ENCODE measurements around the gene NUAK1. TPM values are rescaled to one million over a fixed set of nuclear protein-coding genes. Genes with fewer than 3 reads are reported as not detected.

NUAK1 gene
- total RNA-seq, 1 experiment from 2014 or later, result 50.3 TPM

DNA sequence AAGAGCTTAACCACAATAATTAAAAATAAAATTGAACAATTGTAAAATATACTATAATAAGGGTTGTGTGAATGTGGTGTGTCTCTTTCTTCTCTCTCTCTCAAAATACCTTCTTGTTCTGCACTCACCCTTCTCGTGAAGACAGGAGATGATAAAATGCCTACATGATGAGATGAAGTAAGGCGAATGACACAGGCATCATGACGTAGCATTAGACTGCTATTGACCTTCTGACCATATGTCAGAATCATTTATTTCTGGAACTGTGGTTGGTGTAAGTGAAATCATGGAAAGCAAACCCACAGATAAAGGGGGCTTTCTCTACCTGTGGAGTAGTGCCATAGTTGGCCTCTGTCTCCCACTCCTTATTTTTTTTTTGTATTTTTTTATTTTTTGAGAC is 37.8 kb upstream of the NUAK1 start:
- no peak overlapping the region for H3K27ac ChIP-seq (ENCODE audit: low read length)
- peaks cover 3% of the 10 kb centered on the region for H3K27me3 ChIP-seq (ENCODE audit: control insufficient read depth, insufficient read depth, low read length)
- no peaks in the 10 kb centered on the region for H3K36me3 ChIP-seq (ENCODE audit: control insufficient read depth, insufficient read depth, low read length)
- in situ Hi-C loops (cut with HindIII; ENCODE audit: low pct_unique_long_range_greater_than_20kb, low sequenced_read_pairs) (no loop called here), intact Hi-C loops (cut with micrococcal nuclease; ENCODE audit: unreplicated experiment) (no loop called here)
- ATAC-seq (no peak), DNase-seq (ENCODE audit: low read depth, low spot score) (no peak)
- no TSS peak for BruUV-seq (replicated peaks)
- ChIA-PET CTCF (no interaction called here), POLR2A (no interaction called here)
- no peak overlapping the region for H3K4me3 ChIP-seq (ENCODE audit: low read depth in 2 of 2, low read length in 2 of 2)
- TF ChIP-seq, protein P1, sequence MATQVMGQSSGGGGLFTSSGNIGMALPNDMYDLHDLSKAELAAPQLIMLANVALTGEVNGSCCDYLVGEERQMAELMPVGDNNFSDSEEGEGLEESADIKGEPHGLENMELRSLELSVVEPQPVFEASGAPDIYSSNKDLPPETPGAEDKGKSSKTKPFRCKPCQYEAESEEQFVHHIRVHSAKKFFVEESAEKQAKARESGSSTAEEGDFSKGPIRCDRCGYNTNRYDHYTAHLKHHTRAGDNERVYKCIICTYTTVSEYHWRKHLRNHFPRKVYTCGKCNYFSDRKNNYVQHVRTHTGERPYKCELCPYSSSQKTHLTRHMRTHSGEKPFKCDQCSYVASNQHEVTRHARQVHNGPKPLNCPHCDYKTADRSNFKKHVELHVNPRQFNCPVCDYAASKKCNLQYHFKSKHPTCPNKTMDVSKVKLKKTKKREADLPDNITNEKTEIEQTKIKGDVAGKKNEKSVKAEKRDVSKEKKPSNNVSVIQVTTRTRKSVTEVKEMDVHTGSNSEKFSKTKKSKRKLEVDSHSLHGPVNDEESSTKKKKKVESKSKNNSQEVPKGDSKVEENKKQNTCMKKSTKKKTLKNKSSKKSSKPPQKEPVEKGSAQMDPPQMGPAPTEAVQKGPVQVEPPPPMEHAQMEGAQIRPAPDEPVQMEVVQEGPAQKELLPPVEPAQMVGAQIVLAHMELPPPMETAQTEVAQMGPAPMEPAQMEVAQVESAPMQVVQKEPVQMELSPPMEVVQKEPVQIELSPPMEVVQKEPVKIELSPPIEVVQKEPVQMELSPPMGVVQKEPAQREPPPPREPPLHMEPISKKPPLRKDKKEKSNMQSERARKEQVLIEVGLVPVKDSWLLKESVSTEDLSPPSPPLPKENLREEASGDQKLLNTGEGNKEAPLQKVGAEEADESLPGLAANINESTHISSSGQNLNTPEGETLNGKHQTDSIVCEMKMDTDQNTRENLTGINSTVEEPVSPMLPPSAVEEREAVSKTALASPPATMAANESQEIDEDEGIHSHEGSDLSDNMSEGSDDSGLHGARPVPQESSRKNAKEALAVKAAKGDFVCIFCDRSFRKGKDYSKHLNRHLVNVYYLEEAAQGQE (IDR thresholded peaks at IDR 0.05; ENCODE audit: insufficient read depth in 1 of 2, low read depth in 2 of 2, low read length in 1 of 2), result no peak
- TF ChIP-seq, protein P2, sequence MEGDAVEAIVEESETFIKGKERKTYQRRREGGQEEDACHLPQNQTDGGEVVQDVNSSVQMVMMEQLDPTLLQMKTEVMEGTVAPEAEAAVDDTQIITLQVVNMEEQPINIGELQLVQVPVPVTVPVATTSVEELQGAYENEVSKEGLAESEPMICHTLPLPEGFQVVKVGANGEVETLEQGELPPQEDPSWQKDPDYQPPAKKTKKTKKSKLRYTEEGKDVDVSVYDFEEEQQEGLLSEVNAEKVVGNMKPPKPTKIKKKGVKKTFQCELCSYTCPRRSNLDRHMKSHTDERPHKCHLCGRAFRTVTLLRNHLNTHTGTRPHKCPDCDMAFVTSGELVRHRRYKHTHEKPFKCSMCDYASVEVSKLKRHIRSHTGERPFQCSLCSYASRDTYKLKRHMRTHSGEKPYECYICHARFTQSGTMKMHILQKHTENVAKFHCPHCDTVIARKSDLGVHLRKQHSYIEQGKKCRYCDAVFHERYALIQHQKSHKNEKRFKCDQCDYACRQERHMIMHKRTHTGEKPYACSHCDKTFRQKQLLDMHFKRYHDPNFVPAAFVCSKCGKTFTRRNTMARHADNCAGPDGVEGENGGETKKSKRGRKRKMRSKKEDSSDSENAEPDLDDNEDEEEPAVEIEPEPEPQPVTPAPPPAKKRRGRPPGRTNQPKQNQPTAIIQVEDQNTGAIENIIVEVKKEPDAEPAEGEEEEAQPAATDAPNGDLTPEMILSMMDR (IDR thresholded peaks at IDR 0.05), result no peak
- no peak for TF ChIP-seq SIN3A (IDR thresholded peaks at IDR 0.05; ENCODE audit: borderline replicate concordance, insufficient read depth, low read depth, low read length)
- no peak for TF ChIP-seq TCF7L2 (IDR thresholded peaks at IDR 0.05; ENCODE audit: low read depth, low read length)
- no peak for TF ChIP-seq POLR2AphosphoS5 (IDR thresholded peaks at IDR 0.05; ENCODE audit: low read depth, low read length)
- no peaks in the 10 kb centered on the region for H3K9me3 ChIP-seq (ENCODE audit: control insufficient read depth, insufficient read depth, low read depth, low read length)
- no peaks in the 10 kb centered on the region for H3K4me1 ChIP-seq (ENCODE audit: control insufficient read depth, insufficient read depth, low read length)

- no peak overlapping the region for H3K27ac ChIP-seq (ENCODE audit: low read length)
- ChIA-PET CTCF (no interaction called here), POLR2A (no interaction called here)
- H3K27me3 ChIP-seq (ENCODE audit: control insufficient read depth, insufficient read depth, low read length), result peaks cover 13% of the 10 kb centered on the region
- in situ Hi-C loops (cut with HindIII; ENCODE audit: low pct_unique_long_range_greater_than_20kb, low sequenced_read_pairs) (no loop called here), intact Hi-C loops (cut with micrococcal nuclease; ENCODE audit: unreplicated experiment) (no loop called here)
- H3K4me1 ChIP-seq (ENCODE audit: control insufficient read depth, insufficient read depth, low read length), result no peaks in the 10 kb centered on the region
- no peak for DNase-seq (ENCODE audit: low read depth, low spot score)
- ATAC-seq, result no peak
- BruUV-seq (replicated peaks), result no TSS peak
- no peak overlapping the region for H3K4me3 ChIP-seq (ENCODE audit: low read depth in 2 of 2, low read length in 2 of 2)
- no peaks in the 10 kb centered on the region for H3K9me3 ChIP-seq (ENCODE audit: control insufficient read depth, insufficient read depth, low read depth, low read length)
- no peak for TF ChIP-seq POLR2AphosphoS5 (IDR thresholded peaks at IDR 0.05; ENCODE audit: low read depth, low read length)
- TF ChIP-seq, protein P2 (IDR thresholded peaks at IDR 0.05), result no peak
- TF ChIP-seq, protein P1 (IDR thresholded peaks at IDR 0.05; ENCODE audit: insufficient read depth in 1 of 2, low read depth in 2 of 2, low read length in 1 of 2), result no peak
- no peak for TF ChIP-seq SIN3A (IDR thresholded peaks at IDR 0.05; ENCODE audit: borderline replicate concordance, insufficient read depth, low read depth, low read length)
- no peak for TF ChIP-seq TCF7L2 (IDR thresholded peaks at IDR 0.05; ENCODE audit: low read depth, low read length)
- H3K36me3 ChIP-seq (ENCODE audit: control insufficient read depth, insufficient read depth, low read length), result no peaks in the 10 kb centered on the region
These were observed 36.1 kb upstream of the NUAK1 start for GRCh38 chr12:106174876-106175275.
